IMR-90 (cell line): Measurements from ENCODE around the gene ATXN1. TPM values are rescaled to one million over a fixed set of nuclear protein-coding genes. Genes with fewer than 3 reads are reported as not detected.

Source experiments
- ATAC-seq: fragments of 200-7000 bp; cut with Tn5 transposase; 2 replicates; pipeline ENCODE4 v1.9.1; 2020; ENCODE audit warnings: low read depth, mild to moderate bottlenecking, moderate library complexity
- BruUV-seq: library from RNA; stranded (reverse); fragments of 400-500 nt; replicated peaks from 2 replicates; lab custom pipeline; 2021; lab: Mats Ljungman, UMichigan
- CTCF ChIA-PET: fragments of 300-600 bp; formaldehyde crosslinking; extraction: SDS; loops from one replicate; lab custom pipeline; 2021; ENCODE audit warnings: antibody characterized with exemption; lab: Yijun Ruan, JAX
- POLR2A ChIA-PET: fragments of 300-600 bp; sonication (Branson Sonifier 250); formaldehyde crosslinking; loops from one replicate; lab custom pipeline; 2022; ENCODE audit warnings: antibody characterized with exemption; ENCODE audit not compliant: unreplicated experiment; lab: Charles Lee
- DNase-seq: peaks from one replicate; pipeline ENCODE4 v3.0.0; 2013
- H2AFZ ChIP-seq: replicated peaks from 2 replicates; pipeline ENCODE3; 2013; ENCODE audit warnings: low read length, mild to moderate bottlenecking; ENCODE audit not compliant: poor library complexity
- H2AK5ac ChIP-seq: 2 replicates; pipeline ENCODE4 v1.6.1; 2013; ENCODE audit warnings: low read depth, low read length, inconsistent platforms
- H2AK9ac ChIP-seq: replicated peaks from 2 replicates; pipeline ENCODE3; 2013; ENCODE audit warnings: mild to moderate bottlenecking, low read depth, low read length, moderate library complexity; ENCODE audit not compliant: poor library complexity
- H2BK120ac ChIP-seq: 2 replicates; pipeline ENCODE4 v1.6.1; 2013; ENCODE audit warnings: low read depth, low read length, inconsistent platforms
- H2BK15ac ChIP-seq: 3 replicates; pipeline ENCODE4 v1.6.1; 2013; ENCODE audit warnings: low read depth, low read length, inconsistent platforms
- H2BK20ac ChIP-seq: 2 replicates; pipeline ENCODE4 v1.6.1; 2013; ENCODE audit warnings: low read depth, mild to moderate bottlenecking, inconsistent platforms, low read length, moderate library complexity
- H2BK5ac ChIP-seq: 2 replicates; pipeline ENCODE4 v1.6.1; 2013; ENCODE audit warnings: mild to moderate bottlenecking, low read depth, low read length, inconsistent platforms; ENCODE audit not compliant: poor library complexity, severe bottlenecking
- H3K14ac ChIP-seq: replicated peaks from 2 replicates; pipeline ENCODE4 v1.6.1; 2013; ENCODE audit warnings: low read depth, low read length, inconsistent platforms
- H3K18ac ChIP-seq: 2 replicates; pipeline ENCODE4 v1.6.1; 2013; ENCODE audit warnings: low read depth, low read length, control low read depth
- H3K23ac ChIP-seq: 2 replicates; pipeline ENCODE4 v1.6.1; 2013; ENCODE audit warnings: low read depth, low read length, inconsistent platforms
- H3K27ac ChIP-seq: 2 replicates; pipeline ENCODE4 v1.5.1; 2013; ENCODE audit warnings: mild to moderate bottlenecking, control low read depth, low read length; ENCODE audit not compliant: insufficient read depth
- H3K27me3 ChIP-seq: 2 replicates; pipeline ENCODE4 v1.6.1; 2013; ENCODE audit warnings: low read length; ENCODE audit not compliant: control insufficient read depth, insufficient read depth
- H3K36me3 ChIP-seq: 2 replicates; pipeline ENCODE4 v1.6.1; 2013; ENCODE audit warnings: low read length, mixed read lengths; ENCODE audit not compliant: control insufficient read depth, insufficient read depth
- H3K4ac ChIP-seq: 2 replicates; pipeline ENCODE4 v1.6.1; 2013; ENCODE audit warnings: low read depth, low read length, inconsistent platforms
- H3K4me1 ChIP-seq: 2 replicates; pipeline ENCODE4 v1.6.1; 2013; ENCODE audit warnings: low read length, mixed read lengths; ENCODE audit not compliant: control insufficient read depth, insufficient read depth
- H3K4me2 ChIP-seq: 2 replicates; pipeline ENCODE4 v1.6.1; 2013; ENCODE audit warnings: low read depth, mild to moderate bottlenecking, control low read depth, low read length, moderate library complexity
- H3K4me3 ChIP-seq: 2 replicates; pipeline ENCODE4 v1.5.1; 2013; ENCODE audit warnings: low read depth, mild to moderate bottlenecking, control low read depth, low read length, moderate library complexity; ENCODE audit not compliant: insufficient read depth
- H3K56ac ChIP-seq: 2 replicates; pipeline ENCODE4 v1.6.1; 2013; ENCODE audit warnings: low read length, inconsistent platforms; ENCODE audit not compliant: insufficient read depth; ENCODE audit errors: extremely low read depth
- H3K79me1 ChIP-seq, 2 experiments: 2 replicates each; pipeline ENCODE4 v1.6.1; 2013; ENCODE audit warnings: low read length in 2 of 2, inconsistent platforms in 1 of 2, low read depth in 1 of 2
- H3K9ac ChIP-seq: 2 replicates; pipeline ENCODE4 v1.6.1; 2013; ENCODE audit warnings: low read depth, low read length, control low read depth
- H3K9me1 ChIP-seq: 2 replicates; pipeline ENCODE4 v1.6.1; 2013; ENCODE audit warnings: low read length, inconsistent platforms; ENCODE audit not compliant: insufficient read depth
- H3K9me3 ChIP-seq: 2 replicates; pipeline ENCODE4 v1.6.1; 2013; ENCODE audit warnings: low read length; ENCODE audit not compliant: control insufficient read depth, insufficient read depth
- H4K20me1 ChIP-seq: 2 replicates; pipeline ENCODE4 v1.6.1; 2013; ENCODE audit warnings: low read length, inconsistent platforms; ENCODE audit not compliant: insufficient read depth
- H4K5ac ChIP-seq: 2 replicates; pipeline ENCODE4 v1.6.1; 2013; ENCODE audit warnings: mild to moderate bottlenecking, low read depth, low read length, control low read depth
- H4K8ac ChIP-seq, 2 experiments: 2 replicates each; pipeline ENCODE4 v1.6.1; 2013; ENCODE audit warnings: low read depth in 2 of 2, low read length in 2 of 2, control low read depth in 1 of 2, inconsistent platforms in 1 of 2
- H4K91ac ChIP-seq: 2 replicates; pipeline ENCODE4 v1.6.1; 2013; ENCODE audit warnings: low read depth, low read length, inconsistent platforms; ENCODE audit not compliant: insufficient read depth
- BHLHE40 ChIP-seq: fragments of 150-350 bp; IDR thresholded peaks from 2 replicates; pipeline ENCODE4 v1.6.1; 2016; ENCODE audit warnings: mild to moderate bottlenecking, low read depth, low read length
- CEBPB ChIP-seq: IDR thresholded peaks from 2 replicates; pipeline ENCODE4 v1.6.1; 2012; ENCODE audit warnings: low read depth, low read length, improper control_type of control experiment
- CHD1 ChIP-seq: IDR thresholded peaks from 2 replicates; pipeline ENCODE4 v1.6.1; 2012; ENCODE audit warnings: low read depth, low read length, improper control_type of control experiment
- FOS ChIP-seq: fragments of 150-350 bp; IDR thresholded peaks from 2 replicates; pipeline ENCODE4 v1.6.1; 2016; ENCODE audit warnings: low read depth, low read length
- MXI1 ChIP-seq: IDR thresholded peaks from 2 replicates; pipeline ENCODE4 v1.6.1; 2012; ENCODE audit warnings: low read depth, mild to moderate bottlenecking, low read length, moderate library complexity, borderline replicate concordance
- NFE2L2 ChIP-seq: fragments of 150-350 bp; IDR thresholded peaks from 2 replicates; pipeline ENCODE4 v1.6.1; 2016; ENCODE audit warnings: low read depth, mild to moderate bottlenecking, low read length
- RCOR1 ChIP-seq: IDR thresholded peaks from 2 replicates; pipeline ENCODE4 v1.6.1; 2012; ENCODE audit warnings: mild to moderate bottlenecking, low read length, improper control_type of control experiment; ENCODE audit not compliant: insufficient replicate concordance
- RFX5 ChIP-seq: IDR thresholded peaks from 2 replicates; pipeline ENCODE4 v1.8.0; 2012; ENCODE audit warnings: low read depth, mild to moderate bottlenecking, low read length, moderate library complexity
- dilution Hi-C: fragments of 300-500 bp; cut with HindIII; formaldehyde crosslinking; loops from one replicate; pipeline ENCODE4 v1.14.3; 2018; ENCODE audit warnings: low sequenced_read_pairs; ENCODE audit not compliant: unreplicated experiment
- in situ Hi-C: fragments of 300-500 bp; cut with MboI; formaldehyde crosslinking; loops from 3 replicates; pipeline ENCODE4 v1.14.3; 2019; ENCODE audit warnings: low sequenced_read_pairs, inconsistent platforms, mixed read lengths
- intact Hi-C: fragments of 100-400 bp; cut with micrococcal nuclease; formaldehyde crosslinking; loops from 2 replicates; pipeline ENCODE4 v1.10.0; 2022
- polyA plus RNA-seq, 3 experiments: library from polyadenylated mRNA; depleted of rRNA; stranded (reverse); fragments of >200 nt; gene quantifications; 2 replicates each; pipeline ENCODE4 v1.2.3, GENCODE V29; 2012; ENCODE audit warnings: low replicate concordance in 1 of 3
- total RNA-seq: library from RNA; depleted of rRNA; stranded (reverse); fragments of >200 nt; gene quantifications from 2 replicates; pipeline ENCODE4 v1.2.3, GENCODE V29; 2012
- TF ChIP-seq, protein P1 (sequence below): fragments of 150-350 bp; IDR thresholded peaks from 2 replicates; pipeline ENCODE4 v1.6.1; 2017; ENCODE audit warnings: mild to moderate bottlenecking, antibody characterized with exemption, low read length, low read depth

The ATXN1 gene
- total and polyA plus RNA-seq, 2 of the 4 experiments (the other 2 are of a cell fraction) = 7.3 to 11.1 TPM

DNA sequence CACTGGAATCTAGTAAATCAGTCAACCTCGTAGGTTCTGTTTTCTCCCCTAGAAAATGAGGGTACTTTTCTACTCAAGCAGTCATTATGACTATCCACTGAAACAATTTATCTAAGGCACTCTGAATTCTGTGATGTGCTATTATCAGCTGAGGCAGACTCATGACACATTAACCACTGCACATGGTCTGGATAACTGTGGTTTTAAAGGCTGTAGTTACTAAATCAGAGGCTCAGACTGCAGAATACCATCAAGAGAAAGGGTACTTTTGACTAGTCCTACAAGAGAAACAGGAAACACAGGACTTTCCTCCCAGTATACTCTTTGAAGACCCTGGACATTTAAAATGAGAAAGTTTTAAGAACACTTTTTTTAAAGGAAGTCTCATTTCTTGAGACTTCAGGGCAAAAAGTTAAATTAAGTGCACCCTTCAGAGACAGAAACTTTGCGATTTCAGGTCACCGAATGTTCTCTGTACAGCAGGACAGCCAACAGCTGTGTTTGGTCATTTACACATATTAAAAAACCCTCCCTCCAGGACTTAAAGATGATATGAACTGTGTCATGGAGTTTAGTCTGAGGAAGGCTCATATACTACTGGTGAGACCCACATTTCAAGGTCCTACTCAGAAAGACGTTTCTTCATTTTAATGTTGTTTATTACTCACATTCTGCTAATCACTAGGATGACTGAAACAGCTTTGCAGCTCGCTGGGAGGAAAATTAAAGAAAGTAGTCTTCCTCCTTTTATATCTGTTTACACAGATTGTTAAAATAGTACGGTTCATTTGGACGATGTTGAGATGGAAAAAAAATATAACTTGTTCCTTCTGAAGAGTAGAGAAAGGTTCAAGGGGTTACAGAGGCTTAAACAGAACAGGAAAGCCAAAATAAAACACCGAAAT, 19.9 kb downstream of the ATXN1 start (continued):
- TF ChIP-seq CHD1 (0 out of 2 replicates have a peak, but pooled peaks have one; percentile 61), RFX5 (no peak), NFE2L2 (no peak), FOS (peak; percentile 84)

DNA sequence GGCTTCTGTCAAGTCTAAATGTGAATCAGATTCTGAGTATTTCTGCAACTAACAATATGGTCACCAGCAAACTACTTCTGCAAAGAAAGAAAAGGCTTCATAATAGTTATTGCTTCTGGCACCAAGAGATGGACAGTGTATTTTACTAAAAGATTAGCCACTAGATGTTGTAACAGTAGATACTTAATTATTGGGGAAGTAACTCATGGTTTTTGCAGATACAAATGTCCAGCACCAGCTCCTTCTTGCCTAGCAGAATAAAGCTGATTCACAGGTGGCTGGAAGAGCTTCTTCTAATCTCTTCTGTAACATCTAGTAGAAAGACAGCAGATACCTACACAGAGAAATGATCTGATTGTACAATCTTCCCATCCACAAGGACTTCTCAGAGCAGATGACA, 21.2 kb downstream of the ATXN1 start:
- peak overlapping the region; percentile 44 for H2BK120ac ChIP-seq
- H2AFZ ChIP-seq = no peak overlapping the region
- H2AK5ac ChIP-seq = no peak overlapping the region
- no TSS peak for BruUV-seq
- H3K4me2 ChIP-seq = no peak overlapping the region
- no peak overlapping the region for H3K4me3 ChIP-seq
- no peak overlapping the region for H3K56ac ChIP-seq
- H4K91ac ChIP-seq = no peak overlapping the region
- H3K9me3 ChIP-seq = no peaks in the 10 kb centered on the region
- H3K23ac ChIP-seq = no peak overlapping the region; the same call in 1 of the 2 replicates
- peaks cover 19% of the 10 kb centered on the region for H3K4me1 ChIP-seq
- peaks cover 24% of the 10 kb centered on the region for H3K9me1 ChIP-seq
- no peaks in the 10 kb centered on the region for H3K27me3 ChIP-seq
- dilution Hi-C loops (no loop called here), intact Hi-C loops (no loop called here), in situ Hi-C loops (no loop called here)
- 0 out of 4 replicates have a peak overlapping the region, but pooled peaks of 1 of the 2 experiments have one; percentile 1 for H4K8ac ChIP-seq
- POLR2A ChIA-PET = no interaction called here
- no peak for TF ChIP-seq RFX5
- TF ChIP-seq BHLHE40 = no peak
- no peak for TF ChIP-seq MXI1
- TF ChIP-seq, protein P1, sequence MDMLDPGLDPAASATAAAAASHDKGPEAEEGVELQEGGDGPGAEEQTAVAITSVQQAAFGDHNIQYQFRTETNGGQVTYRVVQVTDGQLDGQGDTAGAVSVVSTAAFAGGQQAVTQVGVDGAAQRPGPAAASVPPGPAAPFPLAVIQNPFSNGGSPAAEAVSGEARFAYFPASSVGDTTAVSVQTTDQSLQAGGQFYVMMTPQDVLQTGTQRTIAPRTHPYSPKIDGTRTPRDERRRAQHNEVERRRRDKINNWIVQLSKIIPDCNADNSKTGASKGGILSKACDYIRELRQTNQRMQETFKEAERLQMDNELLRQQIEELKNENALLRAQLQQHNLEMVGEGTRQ = no peak
- TF ChIP-seq CEBPB = no peak
- no peak for TF ChIP-seq FOS
- TF ChIP-seq RCOR1 = no peak
- no peak for TF ChIP-seq CHD1
- no peak overlapping the region for H2BK15ac ChIP-seq
- H2BK5ac ChIP-seq = peak overlapping the region; percentile 11
- ATAC-seq (no peak), DNase-seq (no peak)
- H3K27ac ChIP-seq = no peak overlapping the region
- H3K14ac ChIP-seq = no peak overlapping the region; the same call in 1 of the 2 replicates
- peaks cover 13% of the 10 kb centered on the region for H4K20me1 ChIP-seq
- CTCF ChIA-PET = interaction anchor here (1.1 to 1.6 kb wide), 4 partner anchors 22 to 229 kb away, joined by 3 to 4 read pairs (median 4); no protein-coding TSS in a partner anchor
- H3K18ac ChIP-seq = peak overlapping the region; percentile 36; the same call in 1 of the 2 replicates
- no peak overlapping the region for H2AK9ac ChIP-seq
- H2BK20ac ChIP-seq = 0 out of 2 replicates have a peak overlapping the region, but pooled peaks have one; percentile 59
- H3K79me1 ChIP-seq = peaks cover 31 to 60% of the 10 kb centered on the region in 2 experiments
- H3K4ac ChIP-seq = peak overlapping the region; percentile 72; the same call in 1 of the 2 replicates
- no peak overlapping the region for H3K9ac ChIP-seq
- no peak overlapping the region for H4K5ac ChIP-seq
- peaks cover 14% of the 10 kb centered on the region for H3K36me3 ChIP-seq
